Measurements from ENCODE around the gene RAB17.
A peak's percentile ranks its signal among the peaks of the same experiment; 100 is the strongest.

Gene RAB17

DNA sequence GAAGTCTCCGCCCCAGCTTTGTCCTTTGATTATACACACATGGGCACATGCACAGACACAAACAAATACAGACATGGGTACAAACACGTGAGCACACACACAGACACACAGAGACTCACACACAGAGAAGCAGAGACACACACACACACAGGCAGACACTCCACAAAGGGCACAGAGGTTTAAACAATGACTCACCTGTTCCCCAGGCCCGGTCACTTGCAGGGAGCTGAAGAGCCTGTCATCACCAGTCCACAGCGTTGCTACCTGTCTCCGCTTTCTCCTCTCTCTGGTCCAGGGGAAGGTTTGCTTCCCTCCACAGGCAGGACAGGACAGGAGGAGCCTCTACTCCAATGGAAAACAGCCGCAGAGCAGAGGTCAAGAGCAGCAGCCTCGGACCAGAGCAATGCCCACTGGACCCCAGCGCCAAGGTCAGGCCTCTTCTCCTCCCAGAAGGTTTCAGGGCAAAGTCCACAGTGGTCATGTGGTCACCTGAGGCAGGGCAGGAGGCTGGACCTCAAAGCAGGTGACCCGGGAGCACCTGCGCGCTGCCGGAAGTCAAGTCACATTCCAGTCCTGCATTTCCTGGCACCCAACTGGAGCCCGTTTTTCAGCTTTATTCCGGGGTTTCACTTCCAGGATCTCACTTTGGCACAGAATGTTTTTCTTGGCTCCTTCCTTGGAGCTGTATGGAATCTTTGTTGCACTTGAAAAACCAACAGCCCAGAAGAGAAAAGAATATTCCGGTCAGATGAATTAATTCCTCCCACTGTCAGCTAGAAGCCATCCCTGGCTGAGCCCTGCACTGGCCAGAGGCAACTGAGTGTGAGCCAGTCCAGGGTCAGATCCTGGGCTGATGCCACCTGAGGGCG lies at the start of gene RAB17:
RAB17 (minus strand) TSS at position 463 of the 869 bp plus-strand sequence. CDS start 4,580 bp downstream, outside the sequence.
- no peak for DNase-seq

DNA sequence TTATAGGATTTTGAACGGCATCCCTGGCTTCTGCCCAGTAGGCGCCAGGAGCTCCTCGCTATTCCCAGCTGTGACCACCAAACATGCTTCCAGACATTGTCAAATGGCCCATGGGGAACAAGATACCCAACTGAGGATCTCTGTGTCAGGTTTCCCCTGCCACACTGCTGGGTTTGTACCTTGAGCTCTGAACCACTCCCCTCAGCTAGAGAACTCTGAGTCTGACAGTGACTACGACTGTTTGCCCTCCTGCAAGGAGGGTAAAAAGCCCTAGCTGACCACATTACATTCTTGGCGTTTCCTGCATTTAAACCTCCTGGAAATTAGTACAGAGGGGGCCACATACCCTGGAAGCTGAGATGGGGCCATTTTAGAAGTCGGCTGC lies 49.3 kb upstream of the RAB17 start:
- DNase-seq = no peak

DNA sequence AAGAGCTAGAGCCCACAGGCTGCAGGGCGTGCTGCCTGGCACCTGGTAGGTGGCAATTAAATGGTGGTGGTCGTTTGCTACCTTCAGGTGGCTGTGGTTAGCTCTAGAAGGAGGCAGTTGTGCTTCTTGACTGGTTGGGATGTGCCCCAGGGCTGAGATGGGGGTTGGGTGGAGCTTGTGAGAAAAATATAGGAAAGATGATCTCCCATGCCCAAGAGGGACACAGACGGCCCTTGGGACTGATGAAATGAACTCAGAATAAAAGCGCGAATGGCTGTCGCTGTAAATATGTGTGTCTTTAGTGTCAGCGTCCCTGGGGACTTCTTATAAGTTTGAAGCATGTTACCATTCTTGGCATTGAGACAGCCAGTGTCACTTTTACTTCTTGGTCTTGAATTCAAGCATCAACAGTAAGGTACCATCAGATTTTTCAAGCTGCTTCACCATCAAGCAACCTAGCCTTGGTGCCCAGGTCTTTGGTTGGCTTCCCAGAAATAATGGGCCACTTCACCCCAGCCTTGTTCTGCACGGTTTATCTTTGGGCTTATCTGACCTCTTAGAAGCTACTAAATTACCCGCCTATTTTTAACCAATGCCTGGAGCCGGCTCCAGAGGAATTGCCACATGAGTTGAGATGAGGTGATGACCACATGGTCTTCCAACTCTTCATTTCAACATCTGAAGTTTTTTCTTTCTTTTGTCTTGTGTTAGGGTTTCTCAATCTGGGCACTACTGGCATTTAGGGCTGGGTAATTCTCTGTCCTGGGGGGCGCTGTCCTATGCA lies 48.7 kb upstream of the RAB17 start:
- no peak for DNase-seq

- DNase-seq = no peak
Measured at GRCh38 chr2:237638176-237638575, 47.6 kb upstream of the RAB17 start.

DNA sequence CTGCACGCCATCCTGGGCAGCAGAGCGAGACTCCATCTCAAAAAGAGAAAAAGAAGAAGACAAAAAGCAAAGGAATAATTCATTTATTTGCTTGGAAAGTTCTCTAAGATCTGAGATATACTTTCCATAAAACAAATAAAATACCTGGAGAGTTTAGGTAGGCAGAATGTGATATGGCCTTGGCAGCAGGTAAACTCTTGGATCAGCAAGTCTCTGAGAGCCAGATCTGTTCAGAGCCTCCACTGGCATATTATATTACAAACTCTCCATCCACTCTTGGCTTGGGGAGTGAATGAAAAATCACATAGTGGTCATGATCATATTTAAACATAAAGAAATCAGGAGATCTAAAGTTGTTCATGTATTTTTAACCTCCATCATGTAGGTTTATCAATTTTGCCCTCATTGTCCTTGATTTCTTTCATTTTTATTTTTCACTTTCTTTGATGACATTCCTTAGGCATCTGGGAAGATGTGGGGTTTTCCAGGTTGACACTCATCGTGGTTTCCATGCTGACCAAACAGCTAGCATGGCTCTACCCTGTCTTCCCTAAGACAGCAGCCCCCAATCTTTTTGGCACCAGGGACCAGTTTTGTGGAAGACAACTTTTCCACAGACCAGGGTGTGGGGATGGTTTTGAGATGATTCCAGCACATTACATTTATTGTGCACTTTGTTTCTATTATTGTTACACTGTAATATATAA lies 47.0 kb upstream of the RAB17 start:
- DNase-seq = no peak

- no peak for DNase-seq
Measured at GRCh38 chr2:237636578-237636977, 46.0 kb upstream of the RAB17 start.

DNA sequence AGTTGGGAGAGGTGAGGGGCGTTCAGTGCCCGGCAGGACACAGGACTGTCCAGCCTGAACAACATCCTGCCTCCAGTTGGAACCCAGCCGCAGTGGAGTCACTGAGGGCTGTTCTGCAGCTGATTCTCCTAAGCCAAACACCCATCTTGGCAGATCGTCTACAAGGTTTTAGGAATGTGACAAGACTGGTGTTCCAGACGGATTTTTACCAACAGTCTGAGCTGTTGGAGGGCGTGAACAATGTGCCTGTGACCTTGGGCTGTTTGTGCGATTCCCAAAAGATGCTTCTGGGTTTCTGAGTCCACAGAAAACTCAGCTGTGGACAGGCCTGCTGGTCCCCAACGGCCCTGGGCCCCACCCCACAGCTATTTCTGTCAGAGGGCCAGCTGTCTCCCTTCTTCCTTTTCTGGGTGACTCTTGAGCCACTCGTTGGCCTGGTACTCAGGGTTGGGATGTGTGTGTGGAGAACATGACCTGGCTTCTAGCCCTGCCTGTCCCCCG lies 42.6 kb upstream of the RAB17 start:
- DNase-seq = no peak

DNA sequence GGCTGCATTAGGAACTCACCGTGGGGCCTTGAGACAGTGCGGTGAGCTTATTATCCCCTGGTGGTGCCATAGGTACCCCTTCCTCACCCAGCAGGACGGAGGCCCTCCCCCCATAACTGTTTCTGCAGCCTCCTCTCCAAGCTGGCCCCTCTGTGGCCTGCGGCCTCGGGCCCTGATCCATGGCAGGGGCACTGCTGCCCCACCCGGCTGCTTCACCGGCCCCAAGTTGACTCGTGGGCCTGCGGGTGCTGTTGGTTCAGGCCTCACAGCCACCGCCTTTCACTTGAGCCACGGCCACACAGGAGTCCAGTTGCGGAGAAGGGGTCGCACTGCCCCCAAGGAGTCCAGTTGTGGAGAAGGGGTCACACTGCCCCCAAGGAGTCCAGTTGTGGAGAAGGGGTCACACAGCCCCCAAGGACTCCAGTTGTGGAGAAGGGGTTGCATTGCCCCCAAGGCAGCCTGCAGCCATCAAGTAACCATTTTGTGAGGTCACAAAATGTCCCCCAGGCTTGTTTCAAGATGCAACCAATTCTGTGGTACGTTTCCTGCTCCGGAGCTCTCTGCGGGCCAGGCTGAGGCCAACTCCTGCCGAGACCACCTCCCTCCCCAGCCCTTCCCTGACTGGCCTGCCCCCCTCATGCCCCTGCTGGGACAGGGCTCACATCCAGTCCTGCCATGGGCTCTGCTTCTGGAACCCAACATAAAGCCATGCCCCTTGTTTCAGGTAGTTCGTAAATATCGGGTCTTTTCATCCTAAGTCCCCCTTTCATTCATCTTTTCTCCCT lies 41.5 kb upstream of the RAB17 start:
- DNase-seq = no peak

DNA sequence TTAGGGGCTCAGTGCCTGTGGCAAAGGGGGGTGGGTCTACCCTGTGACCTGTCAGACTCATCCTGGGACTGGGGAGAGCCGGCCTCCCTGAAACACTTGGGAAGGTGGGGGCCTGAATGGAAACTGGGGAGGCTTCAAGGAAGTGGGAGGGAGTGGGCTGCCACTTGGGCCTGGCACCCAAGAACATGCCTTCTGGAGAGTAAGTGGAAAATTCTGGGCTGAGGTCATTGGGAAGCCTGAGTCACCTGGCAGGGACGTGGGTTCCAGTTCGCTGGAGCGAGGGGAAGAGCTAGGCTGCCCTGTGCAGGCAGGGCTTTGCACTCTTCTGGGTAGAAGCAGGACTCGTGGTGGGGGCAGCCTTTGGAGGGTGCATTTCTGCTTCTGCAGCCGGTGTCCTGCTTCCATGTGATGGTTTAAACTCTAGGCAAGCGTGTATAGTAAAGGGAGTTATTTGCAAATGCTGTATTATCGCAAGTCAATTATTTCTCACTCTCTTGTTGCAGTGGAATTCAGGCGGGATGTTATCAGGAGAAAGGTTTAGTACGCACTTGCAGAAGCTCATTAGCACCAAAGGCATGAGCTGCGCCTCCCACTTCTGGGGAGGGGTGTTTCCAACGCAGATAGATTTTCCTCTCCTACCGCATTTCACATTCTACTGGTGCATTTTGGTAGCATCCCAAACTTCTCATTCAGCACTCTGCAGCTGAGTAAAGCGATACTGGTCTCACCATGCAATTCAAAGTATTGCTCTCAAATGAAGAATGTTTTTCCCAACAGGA lies 40.7 kb upstream of the RAB17 start:
- no peak for DNase-seq

- DNase-seq = no peak
Measured at GRCh38 chr2:237630216-237631000, 39.9 kb upstream of the RAB17 start.

- DNase-seq = no peak
Measured at GRCh38 chr2:237629739-237630138, 39.2 kb upstream of the RAB17 start.

DNA sequence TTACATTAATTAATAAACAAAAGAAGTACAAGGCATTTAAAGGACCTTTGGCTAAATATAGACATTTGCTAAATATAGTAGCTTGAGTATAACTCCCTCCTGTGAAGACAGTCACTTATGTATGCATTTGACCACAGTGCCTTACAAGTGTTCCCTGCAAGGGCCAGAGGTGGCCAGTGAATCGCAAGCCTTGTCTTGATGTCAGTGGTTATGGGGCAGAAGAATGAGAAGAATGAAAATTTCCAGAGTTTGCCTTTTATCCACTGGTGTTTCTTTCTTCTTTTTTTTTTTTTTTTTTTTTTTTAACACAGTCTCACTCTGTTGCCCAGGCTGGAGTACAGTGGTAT lies 38.6 kb upstream of the RAB17 start:
- DNase-seq = no peak

DNA sequence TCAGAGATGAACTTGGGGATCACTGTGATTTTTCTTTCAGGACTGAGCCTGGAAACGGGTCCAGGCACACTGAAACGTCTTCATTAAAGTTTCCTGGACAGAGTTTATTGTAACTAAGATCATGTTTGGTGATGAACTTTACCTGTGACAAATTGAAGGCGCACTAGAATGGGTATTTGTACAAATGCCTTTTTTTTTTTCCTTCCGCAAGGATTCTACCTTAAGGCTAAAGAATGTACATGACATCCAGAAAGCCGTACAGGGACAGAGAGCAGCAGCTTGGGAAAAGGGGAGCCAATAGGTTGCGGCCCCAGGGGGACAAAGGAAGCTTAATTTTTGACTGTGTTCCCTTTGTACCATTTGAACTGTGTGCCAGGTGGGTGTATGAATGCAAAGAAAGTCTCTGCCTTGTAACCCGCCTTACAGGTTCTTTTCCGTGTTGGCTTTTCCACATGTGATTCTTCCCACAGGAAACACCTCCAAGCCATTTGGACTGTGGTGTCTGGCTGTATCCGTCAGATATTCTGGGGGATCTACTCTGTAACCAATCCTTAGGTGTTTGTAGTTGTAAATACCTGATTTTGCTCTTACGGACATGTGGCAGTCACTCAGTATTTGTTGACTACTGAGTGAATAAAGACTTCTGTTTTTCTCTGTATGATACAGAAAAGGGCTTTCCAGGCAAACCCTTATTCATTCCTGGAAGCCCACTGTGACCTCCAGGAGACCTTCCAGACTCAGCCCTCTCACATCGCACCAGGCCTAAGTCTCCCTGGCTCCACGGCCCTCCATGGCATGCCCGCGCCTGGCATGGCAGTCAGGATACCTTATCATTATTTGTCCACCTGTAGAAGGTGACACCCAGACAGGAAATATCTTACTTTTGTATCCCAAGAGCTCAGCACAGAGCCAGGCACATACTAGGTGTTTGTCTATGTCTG lies 38.0 kb upstream of the RAB17 start:
- DNase-seq = no peak

DNA sequence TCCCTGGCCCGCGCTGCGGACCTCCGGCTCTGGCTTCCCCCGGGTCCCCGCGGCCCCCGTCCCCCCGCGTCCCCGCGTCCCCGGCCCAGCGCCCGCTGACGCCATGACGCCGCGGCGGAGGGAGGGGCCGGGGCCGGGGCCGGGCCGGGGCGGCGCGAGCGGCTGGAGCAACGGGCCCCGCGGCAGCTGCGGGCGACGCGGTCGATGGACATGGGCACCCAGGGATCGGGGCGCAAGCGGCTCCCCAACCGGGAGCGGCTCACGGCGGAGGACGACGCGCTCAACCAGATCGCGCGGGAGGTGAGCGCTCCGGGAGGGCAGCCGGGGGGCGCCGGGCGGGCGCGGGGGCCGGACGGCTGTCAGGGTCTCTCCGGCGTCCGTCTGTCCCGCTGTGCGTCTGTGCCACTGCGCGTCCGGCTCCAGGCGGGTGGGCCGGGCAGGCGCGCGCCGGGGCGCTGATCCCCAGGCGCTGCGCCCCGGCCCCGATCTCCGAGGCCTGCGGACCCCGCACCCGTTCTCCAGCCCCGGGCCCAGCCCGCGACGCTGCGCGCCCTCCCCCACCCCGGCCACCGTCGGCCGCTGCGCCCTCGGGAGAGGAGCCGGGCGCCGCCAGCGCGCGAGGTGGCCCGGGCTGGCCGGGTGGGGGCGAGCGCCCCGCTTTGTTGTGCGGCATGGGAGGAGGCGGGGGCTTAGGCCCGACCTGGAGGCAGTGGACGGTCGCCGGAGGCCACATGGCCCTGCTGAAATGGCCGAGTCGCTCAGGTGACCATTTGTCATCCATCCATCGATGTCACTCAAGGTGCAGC lies 37.1 kb upstream of the RAB17 start, which contains the start of gene LRRFIP1:
LRRFIP1 (plus strand) TSS at position 147 of the 806 bp plus-strand sequence; CDS start at position 205, 58 bp downstream.
- DNase-seq = peak; percentile 39

GRCh38 chr2:237626813-237627440 lies 36.4 kb upstream of the RAB17 start:
- no peak for DNase-seq

DNA sequence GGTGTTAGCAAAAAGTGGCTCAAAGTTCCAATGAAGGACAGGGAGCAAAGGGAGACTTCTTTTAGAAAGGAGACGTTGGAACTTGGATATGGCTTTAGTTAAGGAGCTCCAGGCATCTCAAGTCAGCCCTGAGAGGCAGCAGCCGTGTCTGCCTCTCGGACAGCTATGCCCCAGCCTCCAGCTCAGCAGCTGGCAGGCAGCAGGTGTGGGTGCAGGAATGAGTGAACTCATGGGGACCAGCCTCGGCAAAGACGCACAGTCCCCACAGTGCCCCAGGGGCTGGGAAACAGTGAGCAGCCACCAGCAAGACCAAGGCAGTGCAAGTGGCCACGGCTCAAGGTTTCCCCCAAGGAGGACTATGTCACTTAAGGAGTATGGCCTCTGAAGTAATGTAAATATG lies 35.2 kb upstream of the RAB17 start:
- no peak for DNase-seq

GRCh38 chr2:237625216-237625705 lies 34.7 kb upstream of the RAB17 start:
- no peak for DNase-seq

- no peak for DNase-seq
Measured at GRCh38 chr2:237624565-237624964, 34.0 kb upstream of the RAB17 start.
